RWPE1 (cell line): ENCODE results near the gene TDP2.
"Not testable (repeated sequence)": the region's sequence is repeated elsewhere in the genome, so short reads cannot be mapped to it uniquely, and the experiment has no call there.

Experiments used
- CTCF ChIA-PET: fragments of 350-600 bp; sonication (Branson Sonifier 250); formaldehyde crosslinking; extraction: SDS; loops from one replicate; lab custom pipeline; 2021; lab: Yijun Ruan, JAX
- POLR2A ChIA-PET: fragments of 400-600 bp; formaldehyde crosslinking; extraction: SDS; loops from one replicate; lab custom pipeline; 2020; ENCODE audit warnings: antibody characterized with exemption; ENCODE audit not compliant: low non-redundant PET; lab: Yijun Ruan, JAX
- DNase-seq: peaks from one replicate; pipeline ENCODE4 v3.0.0; 2012; ENCODE audit warnings: low spot score
- H3K27ac ChIP-seq: fragments of 450-650 bp; 2 replicates; pipeline ENCODE4 v1.5.1; 2017
- TF ChIP-seq, protein P1 (sequence below): fragments of 450-650 bp; conservative IDR thresholded peaks from 2 replicates; pipeline ENCODE4 v1.5.1; 2017; ENCODE audit warnings: low read depth, mild to moderate bottlenecking

Gene TDP2

DNA sequence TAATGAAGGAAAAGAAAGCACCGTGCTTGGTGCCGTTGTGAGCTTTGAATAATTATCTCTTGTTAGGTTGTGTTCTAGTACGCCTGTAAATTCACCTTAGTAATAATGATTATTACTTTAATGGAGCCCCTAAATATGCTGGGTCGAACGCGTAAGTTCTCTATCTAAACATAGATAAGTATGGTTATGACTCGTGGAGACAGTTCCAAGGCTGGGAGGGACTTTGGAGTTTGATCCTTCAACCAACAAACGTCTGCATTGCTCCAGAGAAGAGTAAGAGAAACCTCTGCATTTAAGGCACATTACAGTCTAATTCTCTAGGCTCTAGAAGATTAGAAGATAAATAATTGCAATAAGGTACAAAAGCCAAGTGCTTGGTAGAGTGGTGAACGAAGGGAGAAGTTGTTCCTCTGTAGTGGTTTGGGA, 692 bp upstream of the TDP2 start:
- DNase-seq: no peak
- H3K27ac ChIP-seq: peak overlapping the region; percentile 89
- ChIA-PET POLR2A (no interaction called here), CTCF (interaction anchor here (0.8 to 1.5 kb wide), 3 partner anchors 22 to 176 kb away, joined by 3 to 8 read pairs (median 3); no protein-coding TSS in a partner anchor)
- TF ChIP-seq, protein P1, sequence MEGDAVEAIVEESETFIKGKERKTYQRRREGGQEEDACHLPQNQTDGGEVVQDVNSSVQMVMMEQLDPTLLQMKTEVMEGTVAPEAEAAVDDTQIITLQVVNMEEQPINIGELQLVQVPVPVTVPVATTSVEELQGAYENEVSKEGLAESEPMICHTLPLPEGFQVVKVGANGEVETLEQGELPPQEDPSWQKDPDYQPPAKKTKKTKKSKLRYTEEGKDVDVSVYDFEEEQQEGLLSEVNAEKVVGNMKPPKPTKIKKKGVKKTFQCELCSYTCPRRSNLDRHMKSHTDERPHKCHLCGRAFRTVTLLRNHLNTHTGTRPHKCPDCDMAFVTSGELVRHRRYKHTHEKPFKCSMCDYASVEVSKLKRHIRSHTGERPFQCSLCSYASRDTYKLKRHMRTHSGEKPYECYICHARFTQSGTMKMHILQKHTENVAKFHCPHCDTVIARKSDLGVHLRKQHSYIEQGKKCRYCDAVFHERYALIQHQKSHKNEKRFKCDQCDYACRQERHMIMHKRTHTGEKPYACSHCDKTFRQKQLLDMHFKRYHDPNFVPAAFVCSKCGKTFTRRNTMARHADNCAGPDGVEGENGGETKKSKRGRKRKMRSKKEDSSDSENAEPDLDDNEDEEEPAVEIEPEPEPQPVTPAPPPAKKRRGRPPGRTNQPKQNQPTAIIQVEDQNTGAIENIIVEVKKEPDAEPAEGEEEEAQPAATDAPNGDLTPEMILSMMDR: no peak

DNA sequence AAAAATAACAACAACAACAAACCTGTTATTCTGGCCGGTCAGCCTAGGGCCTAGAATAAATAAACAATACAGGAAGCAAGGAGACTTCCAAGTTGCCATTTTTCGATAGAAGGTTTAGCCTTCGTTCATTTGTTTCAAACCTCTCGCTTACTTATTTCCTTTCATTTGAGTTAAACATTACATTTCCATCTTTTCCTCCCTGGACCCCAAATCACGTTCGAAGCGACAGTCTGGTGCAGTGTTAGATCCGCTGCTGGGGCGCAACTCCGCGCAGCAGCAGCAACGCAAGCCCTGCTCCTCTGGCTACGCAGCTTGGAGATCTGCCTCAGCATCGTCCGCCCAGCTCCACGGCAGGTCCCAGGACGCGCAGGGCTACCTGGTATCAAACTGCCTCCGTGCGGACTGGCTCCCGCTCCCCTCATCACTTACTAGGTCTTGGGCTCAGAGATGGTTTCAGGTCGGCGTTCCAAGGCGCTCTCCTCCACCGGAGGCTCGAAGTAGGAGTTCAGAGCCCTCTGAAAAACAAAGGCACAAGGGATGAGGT, 530 bp downstream of the TDP2 start:
- CTCF ChIA-PET: interaction anchor here (0.7 to 1.5 kb wide), 2 partner anchors 85 to 241 kb away, joined by 3 to 8 read pairs; no protein-coding TSS in a partner anchor
- DNase-seq: peak; percentile 51

DNA sequence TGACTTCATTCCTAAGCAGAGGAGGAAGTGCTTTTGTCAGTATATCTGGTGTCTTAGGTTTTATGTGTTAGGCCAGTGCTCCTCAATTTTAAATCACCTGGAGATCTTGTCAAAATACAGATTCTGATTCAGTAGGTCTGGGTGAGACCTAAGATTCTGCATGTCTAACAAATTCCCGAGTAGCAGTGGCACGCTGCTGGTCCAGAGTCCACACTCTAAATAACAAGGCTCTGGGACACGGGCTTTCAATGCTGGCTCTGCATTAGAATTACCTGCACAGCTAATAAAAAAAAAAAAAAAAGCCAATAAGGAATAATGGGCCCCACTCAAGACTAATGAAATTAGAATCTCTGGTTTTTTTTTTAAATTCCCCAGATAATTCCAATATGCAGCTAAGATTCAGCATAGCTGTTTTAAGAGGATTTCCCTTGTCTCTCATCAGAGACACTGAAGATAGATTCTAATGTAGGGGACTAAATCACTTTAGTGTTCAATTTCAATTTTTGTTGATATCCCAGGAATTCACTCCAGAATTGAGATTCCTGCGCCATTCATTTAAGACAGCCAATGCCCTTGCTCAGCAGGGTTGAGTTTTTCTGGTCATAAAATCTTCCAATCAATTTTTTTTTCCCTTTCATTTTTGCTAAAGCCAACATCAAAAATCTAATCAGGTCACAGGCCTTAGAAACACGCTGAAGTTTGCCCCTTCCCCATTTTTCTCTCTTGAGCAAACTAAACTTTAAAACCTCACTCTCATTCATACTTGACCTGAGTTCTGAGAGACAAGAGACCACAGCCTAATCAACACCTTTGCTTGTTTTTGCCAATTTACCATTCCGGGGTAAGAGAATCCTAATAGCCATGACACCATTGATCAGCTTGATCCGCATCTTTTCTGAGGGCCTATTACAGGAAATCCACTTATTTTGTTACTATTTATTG, 2.4 kb downstream of the TDP2 start:
- CTCF ChIA-PET: interaction anchor here (0.6 kb wide), 1 partner anchor 668 kb away, joined by 3 read pairs; no protein-coding TSS in a partner anchor
- POLR2A ChIA-PET: no interaction called here
- H3K27ac ChIP-seq: no peak overlapping the region
- no peak for DNase-seq
- TF ChIP-seq, protein P1: no peak

More for the DNA sequence above, 530 bp downstream of the TDP2 start:
- POLR2A ChIA-PET: interaction anchor here (1.2 kb wide), 1 partner anchor 82 kb away, joined by 3 read pairs; no protein-coding TSS in a partner anchor
- H3K27ac ChIP-seq: peak overlapping the region; percentile 89
- TF ChIP-seq, protein P1: no peak

DNA sequence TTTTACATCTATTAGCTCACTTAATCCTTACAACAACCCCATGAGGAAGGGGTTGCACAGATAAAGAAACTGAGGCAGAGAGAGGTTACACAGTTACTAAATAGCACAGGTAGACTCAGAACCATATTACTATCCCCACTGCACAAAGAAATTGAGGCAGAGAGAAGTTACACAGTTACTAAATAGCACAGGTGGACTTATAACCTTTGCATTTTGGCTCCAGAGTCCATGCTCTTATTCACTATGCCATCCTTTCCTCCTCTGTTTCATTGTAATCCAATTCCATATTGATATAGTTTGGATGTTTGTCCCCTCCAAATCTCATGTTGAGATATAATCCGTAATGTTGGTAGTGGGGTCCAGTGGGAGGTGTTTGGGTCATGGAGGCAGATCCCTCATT, 3.5 kb downstream of the TDP2 start:
- TF ChIP-seq, protein P1: no peak
- H3K27ac ChIP-seq: no peak overlapping the region
- DNase-seq: no peak
- ChIA-PET CTCF (no interaction called here), POLR2A (no interaction called here)

DNA sequence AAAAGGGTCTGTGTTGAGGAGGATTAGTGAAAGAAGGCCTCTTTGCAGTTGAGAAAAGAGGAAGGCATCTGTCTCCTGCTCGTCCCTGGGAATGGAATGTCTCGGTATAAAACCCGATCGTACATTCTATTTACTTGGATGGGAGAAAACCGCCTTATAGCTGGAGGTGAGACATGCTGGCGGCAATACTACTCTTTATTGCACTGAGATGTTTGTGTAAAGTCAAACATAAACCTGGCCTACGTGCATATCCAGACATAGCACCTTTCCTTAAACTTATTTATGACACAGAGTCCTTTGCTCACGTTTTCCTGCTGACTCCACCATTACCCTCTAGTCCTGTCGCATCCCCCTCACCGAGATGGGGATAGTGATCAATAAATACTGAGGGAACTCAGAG, 4.5 kb downstream of the TDP2 start:
- no peak for DNase-seq
- H3K27ac ChIP-seq: no peak overlapping the region
- TF ChIP-seq, protein P1: no peak
- ChIA-PET POLR2A (no interaction called here), CTCF (no interaction called here)

DNA sequence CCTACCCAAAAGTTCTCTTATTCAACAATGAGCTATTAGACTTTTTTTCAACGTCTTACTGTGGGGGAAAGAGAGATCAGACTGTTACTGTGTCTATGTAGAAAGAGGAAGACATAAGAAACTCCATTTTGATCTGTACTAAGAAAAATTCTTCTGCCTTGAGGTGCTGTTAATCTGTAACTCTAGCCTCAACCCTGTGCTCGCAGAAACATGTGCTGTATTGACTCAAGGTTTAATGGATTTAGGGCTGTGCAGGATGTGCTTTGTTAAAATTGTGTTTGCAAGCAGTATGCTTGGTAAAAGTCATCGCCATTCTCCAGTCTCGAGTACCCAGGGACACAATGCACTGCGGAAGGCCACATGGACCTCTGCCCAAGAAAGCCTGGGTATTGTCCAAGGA, 4.9 kb downstream of the TDP2 start:
- H3K27ac ChIP-seq, DNase-seq, POLR2A ChIA-PET, CTCF ChIA-PET: not testable (repeated sequence)

DNA sequence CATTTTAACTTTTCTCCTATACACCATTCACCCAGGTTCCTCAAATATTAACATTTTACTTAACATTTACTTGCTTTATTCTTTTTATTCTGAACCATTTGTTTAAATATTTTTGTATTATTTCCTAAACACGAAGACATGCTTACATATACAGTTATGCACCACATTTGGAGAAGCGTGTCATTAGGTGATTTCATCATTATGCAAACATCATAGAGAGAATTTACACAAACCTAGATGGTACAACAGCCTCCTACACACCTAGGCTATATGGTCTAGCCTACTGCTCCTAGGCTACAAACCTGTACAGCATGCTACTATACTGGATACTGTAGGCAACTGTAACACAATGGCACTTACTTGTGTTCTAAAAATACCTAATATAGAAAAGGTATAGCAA, 6.6 kb downstream of the TDP2 start:
- POLR2A ChIA-PET: no interaction called here
- TF ChIP-seq, protein P1: no peak
- CTCF ChIA-PET: no interaction called here
- no peak for DNase-seq
- no peak overlapping the region for H3K27ac ChIP-seq
